B cell (primary cell): ENCODE results near the gene ZNF506. TPM values are rescaled to one million over a fixed set of nuclear protein-coding genes. Genes with fewer than 3 reads are reported as not detected.

ENCODE experiments used
- ATAC-seq: fragments of 200-7000 bp; cut with Tn5 transposase; one replicate; pipeline ENCODE4 v1.10.0; 2021; ENCODE audit warnings: low read depth, mild to moderate bottlenecking, moderate number of reproducible peaks, moderate library complexity
- CTCF ChIA-PET: fragments of 350-600 bp; sonication (Branson Sonifier 250); formaldehyde crosslinking; loops from one replicate; lab custom pipeline; 2021; ENCODE audit warnings: antibody characterized with exemption, inconsistent platforms; lab: Charles Lee
- POLR2A ChIA-PET: fragments of 350-600 bp; sonication (Branson Sonifier 250); formaldehyde crosslinking; loops from one replicate; lab custom pipeline; 2021; ENCODE audit warnings: antibody characterized with exemption; lab: Charles Lee
- DNase-seq: peaks from one replicate; pipeline ENCODE4 v3.0.0; 2013
- H2AFZ ChIP-seq: 2 replicates; pipeline ENCODE4 v1.6.1; 2012; ENCODE audit warnings: mild to moderate bottlenecking, low read depth, low read length; ENCODE audit not compliant: insufficient read depth, poor library complexity, severe bottlenecking
- H3K27ac ChIP-seq, 2 donors: 1 replicate in 1 of 2; 2 replicates in 1 of 2; pipeline ENCODE4 v1.5.1; 2012 to 2013; ENCODE audit warnings: low read length in 2 of 2, mild to moderate bottlenecking in 2 of 2, moderate library complexity in 1 of 2
- H3K27me3 ChIP-seq, 4 experiments: fragments of 200-600 bp in 1 of 4; sonication (generic) in 1 of 4; replicated peaks in 1 of 4; 1 replicate in 2 of 4; 2 replicates in 2 of 4; pipeline versions ENCODE4 v1.6.1 to v1.7.0; 2013 to 2016; ENCODE audit warnings: low read length in 3 of 4, mild to moderate bottlenecking in 2 of 4, mixed read lengths in 1 of 4, moderate library complexity in 1 of 4; ENCODE audit not compliant: insufficient read depth in 4 of 4, control insufficient read depth in 3 of 4; ENCODE audit errors: control extremely low read depth in 1 of 4
- H3K36me3 ChIP-seq, 2 experiments: replicated peaks in 1 of 2; 1 replicate in 1 of 2; 2 replicates in 1 of 2; pipeline versions ENCODE4 v1.6.1 to v1.7.1; 2013; ENCODE audit warnings: low read length in 1 of 2; ENCODE audit not compliant: insufficient read depth in 2 of 2, control insufficient read depth in 1 of 2; ENCODE audit errors: control extremely low read depth in 1 of 2, extremely low read depth in 1 of 2
- H3K4me1 ChIP-seq, 2 donors: fragments of 200-600 bp in 1 of 2; sonication (generic) in 1 of 2; 1 replicate in 1 of 2; 2 replicates in 1 of 2; pipeline versions ENCODE4 v1.5.1 to v1.6.1; 2013 to 2017; ENCODE audit warnings: low read length in 2 of 2; ENCODE audit not compliant: control insufficient read depth in 2 of 2, insufficient read depth in 2 of 2
- H3K4me2 ChIP-seq: replicated peaks from 2 replicates; pipeline ENCODE3; 2012; ENCODE audit warnings: mild to moderate bottlenecking, low read depth, low read length; ENCODE audit not compliant: poor library complexity, severe bottlenecking
- H3K4me3 ChIP-seq, 5 experiments: fragments of 200-600 bp in 1 of 5; sonication (generic) in 1 of 5; 1 replicate in 3 of 5; 2 replicates in 2 of 5; pipeline versions ENCODE4 v1.5.1 to v1.7.0; 2011 to 2016; ENCODE audit warnings: low read length in 4 of 5, mild to moderate bottlenecking in 4 of 5, low read depth in 2 of 5, control low read depth in 1 of 5, moderate library complexity in 1 of 5; ENCODE audit not compliant: insufficient read depth in 1 of 5; ENCODE audit errors: control extremely low read depth in 1 of 5, extremely low read depth in 1 of 5
- H3K79me2 ChIP-seq: fragments of 200-600 bp; sonication (generic); one replicate; pipeline ENCODE4 v1.6.0; 2016; ENCODE audit warnings: low read length; ENCODE audit not compliant: control insufficient read depth, insufficient read depth
- H3K9ac ChIP-seq: fragments of 200-600 bp; sonication (generic); 2 replicates; pipeline ENCODE4 v1.6.1; 2017; ENCODE audit warnings: mild to moderate bottlenecking, low read length, moderate library complexity
- H3K9me3 ChIP-seq, 3 donors: one replicate each; pipeline versions ENCODE4 v1.6.1 to v1.7.1; 2013; ENCODE audit warnings: low read length in 2 of 3; ENCODE audit not compliant: control insufficient read depth in 2 of 3, insufficient read depth in 1 of 3; ENCODE audit errors: control extremely low read depth in 1 of 3
- H4K20me1 ChIP-seq: 2 replicates; pipeline ENCODE4 v1.6.0; 2012; ENCODE audit warnings: mild to moderate bottlenecking, low read length; ENCODE audit not compliant: insufficient read depth, control insufficient read depth, poor library complexity, severe bottlenecking
- H3K27ac Mint-ChIP-seq: one replicate; pipeline ENCODE4 v1.8.0; 2021; ENCODE audit warnings: mixed read lengths
- H3K27me3 Mint-ChIP-seq: one replicate; pipeline ENCODE4 v1.8.0; 2021; ENCODE audit warnings: mixed read lengths
- H3K4me1 Mint-ChIP-seq: one replicate; pipeline ENCODE4 v1.8.0; 2021; ENCODE audit warnings: mixed read lengths
- H3K4me3 Mint-ChIP-seq: one replicate; pipeline ENCODE4 v1.8.0; 2021; ENCODE audit warnings: mixed read lengths
- H3K9me3 Mint-ChIP-seq: one replicate; pipeline ENCODE4 v1.8.0; 2022; ENCODE audit warnings: mixed read lengths; ENCODE audit not compliant: insufficient read depth
- EZH2 ChIP-seq: IDR thresholded peaks from 2 replicates; pipeline ENCODE4 v1.6.1; 2012; ENCODE audit warnings: borderline replicate concordance, low read depth, mild to moderate bottlenecking, moderate library complexity, low read length; ENCODE audit not compliant: insufficient read depth, poor library complexity, severe bottlenecking
- WGBS: methylation state at CpG from one replicate; pipeline ENCODE4 v1.1.5; 2013; ENCODE audit warnings: missing lambda C conversion rate; ENCODE audit not compliant: insufficient coverage; 5-methylcytosine and 5-hydroxymethylcytosine counted together
- intact Hi-C: fragments of 100-400 bp; cut with micrococcal nuclease; formaldehyde crosslinking; loops from one replicate; pipeline ENCODE4 v1.10.0; 2022
- polyA plus RNA-seq: library from polyadenylated mRNA; depleted of rRNA; stranded (reverse); fragments of >200 nt; gene quantifications from 2 replicates; pipeline ENCODE4 v1.2.3, GENCODE V29; 2012
- total RNA-seq, 2 donors: library from RNA; stranded (reverse); fragments of 120-200 nt in 1 of 2; gene quantifications; 1 replicate in 1 of 2; 2 replicates in 1 of 2; pipeline versions ENCODE4 v1.2.3 to v1.2.4, GENCODE V29; 2013 to 2022
- TF ChIP-seq, protein P1 (sequence below): fragments of 200-600 bp; IDR thresholded peaks from one replicate; pipeline ENCODE4 v1.8.0; 2022; ENCODE audit warnings: antibody characterized with exemption, mild to moderate bottlenecking

Gene ZNF506
- total and polyA plus RNA-seq, 2 donors (not counting 1 experiment from before 2014, with no cell fraction given): 25.6 to 67.6 TPM

GRCh38 chr19:19778666-19779065, 42.9 kb downstream of the ZNF506 start:
- WGBS: no CpG with 5 or more reads among the region's 2 CpGs
- ATAC-seq (no peak), DNase-seq (no peak)
- Histone ChIP-seq H2AFZ (no peak overlapping the region), H3K9me3 (no peaks in the 10 kb centered on the region), H3K36me3 (no peaks in the 10 kb centered on the region), H3K9ac (no peak overlapping the region), H3K27me3 (no peaks in the 10 kb centered on the region), H3K79me2 (peaks cover 79% of the 10 kb centered on the region), H3K4me2 (no peak overlapping the region), H4K20me1 (peaks cover 4% of the 10 kb centered on the region), H3K4me3 (no peak overlapping the region), H3K27ac (no peak overlapping the region), H3K4me1 (peaks cover 17 to 24% of the 10 kb centered on the region in 2 donors)
- Mint-ChIP-seq H3K4me1 (peaks cover 45% of the 10 kb centered on the region), H3K9me3 (no peaks in the 10 kb centered on the region), H3K27me3 (no peaks in the 10 kb centered on the region), H3K4me3 (peak overlapping the region; percentile 97), H3K27ac (peak overlapping the region; percentile 47)
- ChIA-PET CTCF (no interaction called here), POLR2A (interaction anchor here (1.0 kb wide), 1 partner anchor 11 kb away, joined by 3 read pairs; no protein-coding TSS in a partner anchor)
- intact Hi-C loops: loop anchor here (10.0 kb wide), 1 partner anchor 256 kb away; the partner anchor contains the start of gene ZNF682
- TF ChIP-seq, protein P1, sequence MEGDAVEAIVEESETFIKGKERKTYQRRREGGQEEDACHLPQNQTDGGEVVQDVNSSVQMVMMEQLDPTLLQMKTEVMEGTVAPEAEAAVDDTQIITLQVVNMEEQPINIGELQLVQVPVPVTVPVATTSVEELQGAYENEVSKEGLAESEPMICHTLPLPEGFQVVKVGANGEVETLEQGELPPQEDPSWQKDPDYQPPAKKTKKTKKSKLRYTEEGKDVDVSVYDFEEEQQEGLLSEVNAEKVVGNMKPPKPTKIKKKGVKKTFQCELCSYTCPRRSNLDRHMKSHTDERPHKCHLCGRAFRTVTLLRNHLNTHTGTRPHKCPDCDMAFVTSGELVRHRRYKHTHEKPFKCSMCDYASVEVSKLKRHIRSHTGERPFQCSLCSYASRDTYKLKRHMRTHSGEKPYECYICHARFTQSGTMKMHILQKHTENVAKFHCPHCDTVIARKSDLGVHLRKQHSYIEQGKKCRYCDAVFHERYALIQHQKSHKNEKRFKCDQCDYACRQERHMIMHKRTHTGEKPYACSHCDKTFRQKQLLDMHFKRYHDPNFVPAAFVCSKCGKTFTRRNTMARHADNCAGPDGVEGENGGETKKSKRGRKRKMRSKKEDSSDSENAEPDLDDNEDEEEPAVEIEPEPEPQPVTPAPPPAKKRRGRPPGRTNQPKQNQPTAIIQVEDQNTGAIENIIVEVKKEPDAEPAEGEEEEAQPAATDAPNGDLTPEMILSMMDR: no peak
- TF ChIP-seq EZH2: no peak

DNA sequence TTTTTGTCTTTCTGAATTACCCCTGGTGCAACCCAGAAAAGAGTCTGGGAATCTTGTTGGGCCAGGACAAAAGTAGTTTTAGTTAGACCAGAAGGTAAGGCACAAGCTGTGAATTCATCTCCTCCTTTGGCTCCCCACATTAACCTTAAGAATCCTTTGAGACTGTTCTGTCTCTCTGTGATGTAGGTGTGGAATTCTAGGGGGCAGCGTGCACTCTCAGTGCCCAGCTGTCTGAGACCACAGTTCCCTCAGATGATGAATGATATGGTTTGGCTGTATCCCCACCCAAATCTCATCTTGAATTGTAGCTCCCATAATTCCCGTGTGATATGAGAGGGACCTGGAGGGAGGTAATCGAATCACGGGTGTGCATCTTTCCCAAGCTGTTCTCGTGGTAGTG, 43.9 kb downstream of the ZNF506 start:
- peaks cover 76% of the 10 kb centered on the region for H3K79me2 ChIP-seq
- H3K27me3 ChIP-seq: no peaks in the 10 kb centered on the region
- no CpG with 5 or more reads among the region's 5 CpGs for WGBS
- peak overlapping the region; percentile 80 for H3K4me2 ChIP-seq
- H3K27me3 Mint-ChIP-seq: no peaks in the 10 kb centered on the region
- TF ChIP-seq EZH2: no peak
- TF ChIP-seq, protein P1: no peak
- no peak for DNase-seq
- H3K27ac Mint-ChIP-seq: peak overlapping the region; percentile 20
- intact Hi-C loops: loop anchor here (10.0 kb wide), 1 partner anchor 257 kb away; the partner anchor contains the start of gene ZNF682
- no peak overlapping the region for H3K4me3 ChIP-seq
- H3K36me3 ChIP-seq: no peaks in the 10 kb centered on the region
- ATAC-seq: no peak
- H3K9ac ChIP-seq: peak overlapping the region; percentile 88
- no peaks in the 10 kb centered on the region for H3K9me3 ChIP-seq
- no peaks in the 10 kb centered on the region for H3K9me3 Mint-ChIP-seq
- CTCF ChIA-PET: no interaction called here
- H3K4me1 Mint-ChIP-seq: peaks cover 42% of the 10 kb centered on the region
- H3K4me3 Mint-ChIP-seq: peak overlapping the region; percentile 97
- POLR2A ChIA-PET: interaction anchor here (1.0 kb wide), 1 partner anchor 12 kb away, joined by 3 read pairs; no protein-coding TSS in a partner anchor
- peaks cover 17 to 24% of the 10 kb centered on the region in 2 donors for H3K4me1 ChIP-seq
- H4K20me1 ChIP-seq: peaks cover 4% of the 10 kb centered on the region
- no peak overlapping the region for H3K27ac ChIP-seq
- no peak overlapping the region for H2AFZ ChIP-seq
